Natural killer cell (primary cell): ENCODE results near the gene ZC3H4. TPM values are rescaled to one million over a fixed set of nuclear protein-coding genes. Genes with fewer than 3 reads are reported as not detected.

Source experiments
- ATAC-seq, 3 donors: fragments of 150-1000 bp in 2 of 3; fragments of 200-7000 bp in 1 of 3; cut with Tn5 transposase; 1 replicate in 1 of 3; 2 replicates in 2 of 3; pipeline ENCODE4 v1.10.0; 2021; ENCODE audit warnings: mild to moderate bottlenecking in 2 of 3, moderate library complexity in 2 of 3
- DNase-seq, 2 donors: peaks; one replicate each; pipeline versions ENCODE4 v3.0.0 to v3.0.0-alpha.2; 2013 to 2021; ENCODE audit warnings: mixed read lengths in 1 of 2
- H3K27ac ChIP-seq: one replicate; pipeline ENCODE4 v1.5.1; 2013; ENCODE audit warnings: mild to moderate bottlenecking, low read length
- H3K27me3 ChIP-seq: one replicate; pipeline ENCODE4 v1.6.1; 2013; ENCODE audit warnings: low read length; ENCODE audit not compliant: control insufficient read depth, insufficient read depth
- H3K36me3 ChIP-seq: one replicate; pipeline ENCODE4 v1.6.1; 2013; ENCODE audit warnings: low read length; ENCODE audit not compliant: control insufficient read depth, insufficient read depth
- H3K4me1 ChIP-seq: one replicate; pipeline ENCODE4 v1.6.1; 2013; ENCODE audit warnings: low read length; ENCODE audit not compliant: control insufficient read depth, insufficient read depth
- H3K4me3 ChIP-seq: one replicate; pipeline ENCODE4 v1.5.1; 2013; ENCODE audit warnings: low read length
- H3K9me3 ChIP-seq: one replicate; pipeline ENCODE4 v1.6.1; 2013; ENCODE audit warnings: low read length; ENCODE audit not compliant: control insufficient read depth, insufficient read depth
- H3K27ac Mint-ChIP-seq, 2 donors: one replicate each; pipeline ENCODE4 v1.8.0; 2022; ENCODE audit warnings: mild to moderate bottlenecking in 2 of 2, mixed read lengths in 2 of 2, moderate library complexity in 1 of 2
- H3K27me3 Mint-ChIP-seq, 2 donors: one replicate each; pipeline ENCODE4 v1.8.0; 2022; ENCODE audit warnings: low read depth in 2 of 2, mixed read lengths in 2 of 2
- H3K36me3 Mint-ChIP-seq: one replicate; pipeline ENCODE4 v1.8.0; 2022; ENCODE audit warnings: mixed read lengths
- H3K4me1 Mint-ChIP-seq, 2 donors: one replicate each; pipeline ENCODE4 v1.8.0; 2022; ENCODE audit warnings: mixed read lengths in 2 of 2
- H3K4me3 Mint-ChIP-seq: one replicate; pipeline ENCODE4 v1.8.0; 2022; ENCODE audit warnings: mild to moderate bottlenecking, moderate library complexity, mixed read lengths
- H3K9me3 Mint-ChIP-seq, 2 donors: one replicate each; pipeline ENCODE4 v1.8.0; 2022; ENCODE audit warnings: mixed read lengths in 2 of 2
- CTCF ChIP-seq: fragments of 200-600 bp; IDR thresholded peaks from one replicate; pipeline ENCODE4 v1.8.0; 2022; ENCODE audit warnings: antibody characterized with exemption
- WGBS: methylation state at CpG from one replicate; pipeline ENCODE4 v1.1.7; 2013; ENCODE audit warnings: missing lambda C conversion rate; ENCODE audit not compliant: insufficient coverage; 5-methylcytosine and 5-hydroxymethylcytosine counted together
- intact Hi-C: fragments of 100-400 bp; cut with micrococcal nuclease; formaldehyde crosslinking; loops from one replicate; pipeline ENCODE4 v1.14.2; 2022
- total RNA-seq, 4 donors: library from RNA; stranded (reverse); fragments of 120-200 nt in 1 of 4; gene quantifications; one replicate each; pipeline versions ENCODE4 v1.2.3 to v1.2.4, GENCODE V29; 2013 to 2022

The ZC3H4 gene
- total RNA-seq, 3 donors from 2014 or later (not counting 1 experiment from before 2014, with no cell fraction given): 71.2 to 75.3 (median 73.3) TPM

- TF ChIP-seq CTCF: no peak
- Histone ChIP-seq H3K9me3 (no peaks in the 10 kb centered on the region), H3K4me3 (no peak overlapping the region), H3K27me3 (no peaks in the 10 kb centered on the region), H3K36me3 (peaks cover 22% of the 10 kb centered on the region), H3K4me1 (peaks cover 33% of the 10 kb centered on the region), H3K27ac (peak overlapping the region; percentile 82)
- Mint-ChIP-seq H3K36me3 (no peaks in the 10 kb centered on the region), H3K4me1 (peaks cover 27 to 30% of the 10 kb centered on the region in 2 donors), H3K4me3 (no peak overlapping the region), H3K9me3 (no peaks in the 10 kb centered on the region), H3K27ac (peak overlapping the region; percentile 80 to 96), H3K27me3 (no peaks in the 10 kb centered on the region)
- intact Hi-C loops: no loop called here
- DNase-seq: no peak
- WGBS: 94% methylated on average over 12 of the region's 12 CpGs
- no peak for ATAC-seq
These were observed 17.4 kb downstream of the ZC3H4 start for GRCh38 chr19:47096100-47096704.

GRCh38 chr19:47095476-47096099 is 18.0 kb downstream of the ZC3H4 start:
- DNase-seq: peak in 1 of 2 donors; percentile 62
- peaks cover 33% of the 10 kb centered on the region for H3K4me1 ChIP-seq
- H3K4me1 Mint-ChIP-seq: peaks cover 27 to 30% of the 10 kb centered on the region in 2 donors
- intact Hi-C loops: no loop called here
- no peaks in the 10 kb centered on the region for H3K36me3 Mint-ChIP-seq
- 66% methylated on average over 9 of the region's 9 CpGs for WGBS
- no peaks in the 10 kb centered on the region for H3K27me3 ChIP-seq
- no peaks in the 10 kb centered on the region for H3K9me3 Mint-ChIP-seq
- TF ChIP-seq CTCF: no peak
- no peak overlapping the region for H3K4me3 ChIP-seq
- H3K4me3 Mint-ChIP-seq: peak overlapping the region; percentile 54
- peaks cover 28% of the 10 kb centered on the region for H3K36me3 ChIP-seq
- H3K27ac Mint-ChIP-seq: peak overlapping the region; percentile 80 to 96
- H3K27me3 Mint-ChIP-seq: no peaks in the 10 kb centered on the region
- no peak for ATAC-seq
- H3K27ac ChIP-seq: peak overlapping the region; percentile 82
- no peaks in the 10 kb centered on the region for H3K9me3 ChIP-seq

- peak in 1 of 2 donors; percentile 64 for DNase-seq
- H3K4me3 ChIP-seq: no peak overlapping the region
These were observed 18.8 kb downstream of the ZC3H4 start for GRCh38 chr19:47094557-47095475.

More at GRCh38 chr19:47094557-47095475, 18.8 kb downstream of the ZC3H4 start:
- 29% methylated on average over 15 of the region's 15 CpGs for WGBS
- H3K9me3 Mint-ChIP-seq: no peaks in the 10 kb centered on the region
- H3K4me1 Mint-ChIP-seq: peaks cover 22 to 30% of the 10 kb centered on the region in 2 donors
- peak; percentile 66 to 68 (median 66) for ATAC-seq
- H3K27me3 ChIP-seq: no peaks in the 10 kb centered on the region
- no peak for TF ChIP-seq CTCF
- intact Hi-C loops: no loop called here
- H3K36me3 ChIP-seq: peaks cover 35% of the 10 kb centered on the region
- H3K27me3 Mint-ChIP-seq: no peaks in the 10 kb centered on the region
- H3K36me3 Mint-ChIP-seq: no peaks in the 10 kb centered on the region
- peak overlapping the region; percentile 82 for H3K27ac ChIP-seq
- no peak overlapping the region for H3K4me3 Mint-ChIP-seq
- H3K4me1 ChIP-seq: peaks cover 33% of the 10 kb centered on the region
- no peaks in the 10 kb centered on the region for H3K9me3 ChIP-seq
- H3K27ac Mint-ChIP-seq: peak overlapping the region; percentile 80 to 96
